HepG2 (cell line): ENCODE data around the gene PEX10. TPM values are rescaled to one million over a fixed set of nuclear protein-coding genes. Genes with fewer than 3 reads are reported as not detected.
A peak's percentile ranks its signal among the peaks of the same experiment; 100 is the strongest.

ENCODE experiments used
- FIP1L1 ChIP-seq: fragments of 200-400 bp; formaldehyde crosslinking; IDR thresholded peaks from 2 replicates; pipeline ENCODE4 v1.6.1; 2018; ENCODE audit warnings: low read depth, mild to moderate bottlenecking, low read length, moderate library complexity, borderline replicate concordance; ENCODE audit not compliant: insufficient read depth
- GABPB1 ChIP-seq: IDR thresholded peaks from 2 replicates; pipeline ENCODE4 v1.6.1; 2016; ENCODE audit warnings: mild to moderate bottlenecking, missing genetic modification reagents, moderate library complexity, missing compliant biosample characterization
- HOXA5 ChIP-seq: sonication (generic); formaldehyde crosslinking; IDR thresholded peaks from 2 replicates; pipeline ENCODE4 v1.4.0; 2020; ENCODE audit warnings: missing genetic modification reagents
- MAFK ChIP-seq, 2 experiments: IDR thresholded peaks in 1 of 2; conservative IDR thresholded peaks in 1 of 2; 2 replicates each; pipeline ENCODE4 v1.6.1; 2011; ENCODE audit warnings: improper control_type of control experiment in 2 of 2, low read length in 2 of 2
- NR1H2 ChIP-seq: sonication (generic); formaldehyde crosslinking; IDR thresholded peaks from 2 replicates; pipeline ENCODE4 v1.8.1; 2022; ENCODE audit warnings: low read depth, missing genetic modification reagents, borderline replicate concordance
- RCOR2 ChIP-seq: IDR thresholded peaks from 2 replicates; pipeline ENCODE4 v1.6.1; 2016; ENCODE audit warnings: missing biosample characterization, missing genetic modification reagents
- SIN3B ChIP-seq: fragments of 150-350 bp; IDR thresholded peaks from 2 replicates; pipeline ENCODE4 v1.6.1; 2014; ENCODE audit warnings: low read length
- SRSF1 ChIP-seq: fragments of 200-400 bp; formaldehyde crosslinking; optimal IDR thresholded peaks from 2 replicates; pipeline ENCODE3; 2017; ENCODE audit warnings: mild to moderate bottlenecking, low read depth, low read length, moderate library complexity
- STAT5B ChIP-seq: sonication (generic); formaldehyde crosslinking; IDR thresholded peaks from 2 replicates; pipeline ENCODE4 v1.4.0; 2020; ENCODE audit warnings: missing genetic modification reagents
- TBX2 ChIP-seq: sonication (generic); formaldehyde crosslinking; IDR thresholded peaks from 2 replicates; pipeline ENCODE4 v1.5.0; 2020; ENCODE audit warnings: missing genetic modification reagents, mild to moderate bottlenecking, borderline replicate concordance
- TCF12 ChIP-seq, 2 experiments: fragments of 450-650 bp in 1 of 2; sonication (generic) in 1 of 2; formaldehyde crosslinking in 1 of 2; IDR thresholded peaks; 2 replicates each; pipeline versions ENCODE4 v1.6.1 to v1.8.0; 2017 to 2022; ENCODE audit warnings: antibody characterized with exemption in 1 of 2, mild to moderate bottlenecking in 1 of 2, missing genetic modification reagents in 1 of 2, moderate library complexity in 1 of 2
- ZBTB7A ChIP-seq: sonication (generic); formaldehyde crosslinking; IDR thresholded peaks from 2 replicates; pipeline ENCODE4 v1.8.0; 2022; ENCODE audit warnings: mild to moderate bottlenecking, missing genetic modification reagents
- ZFP36L2 ChIP-seq: sonication (generic); formaldehyde crosslinking; IDR thresholded peaks from 2 replicates; pipeline ENCODE4 v1.4.0; 2020; ENCODE audit warnings: missing genetic modification reagents
- ZNF430 ChIP-seq: sonication (generic); formaldehyde crosslinking; IDR thresholded peaks from 2 replicates; pipeline ENCODE4 v1.9.0; 2021; ENCODE audit warnings: mild to moderate bottlenecking, missing genetic modification reagents
- polyA plus RNA-seq, 8 experiments: library from polyadenylated mRNA; depleted of rRNA in 3 of 8; stranded (reverse) in 7 of 8; unstranded in 1 of 8; fragments of >200 nt; fragmentation: Illumina TruSeq in 4 of 8; extraction: Trizol in 4 of 8; gene quantifications; 2 replicates each; pipeline versions ENCODE4 v1.2.1 to v1.2.3, GENCODE V29; 2011 to 2016; ENCODE audit warnings: low read depth in 4 of 8, missing spikeins in 1 of 8, mixed read lengths in 1 of 8; ENCODE audit not compliant: insufficient read depth in 1 of 8
- total RNA-seq, 5 experiments: library from RNA; depleted of rRNA; stranded (reverse); fragments of >200 nt; fragmentation: Illumina TruSeq; extraction: Trizol; gene quantifications; 2 replicates each; pipeline ENCODE4 v1.2.3, GENCODE V29; 2016; ENCODE audit warnings: low read depth in 1 of 5
- TF ChIP-seq, protein P1 (sequence below): sonication (generic); formaldehyde crosslinking; IDR thresholded peaks from 2 replicates; pipeline ENCODE4 v1.5.0; 2020; ENCODE audit warnings: mild to moderate bottlenecking, missing genetic modification reagents, borderline replicate concordance
- TF ChIP-seq, protein P2 (sequence below): sonication (generic); formaldehyde crosslinking; IDR thresholded peaks from 2 replicates; pipeline ENCODE4 v1.4.0; 2020; ENCODE audit warnings: mild to moderate bottlenecking, low read depth, missing genetic modification reagents
- TF ChIP-seq, protein P3 (sequence below): sonication (generic); formaldehyde crosslinking; IDR thresholded peaks from 2 replicates; pipeline ENCODE4 v1.5.0; 2020; ENCODE audit warnings: missing genetic modification reagents, mild to moderate bottlenecking, borderline replicate concordance
- TF ChIP-seq, protein P4 (sequence below): sonication (generic); formaldehyde crosslinking; IDR thresholded peaks from 2 replicates; pipeline ENCODE4 v1.4.0; 2020; ENCODE audit warnings: missing genetic modification reagents

PEX10 gene
- total and polyA plus RNA-seq, 2 of the 13 experiments (the other 11 are each of a cell fraction or from before 2014, with no cell fraction given) = 16.1 to 39.6 TPM

DNA sequence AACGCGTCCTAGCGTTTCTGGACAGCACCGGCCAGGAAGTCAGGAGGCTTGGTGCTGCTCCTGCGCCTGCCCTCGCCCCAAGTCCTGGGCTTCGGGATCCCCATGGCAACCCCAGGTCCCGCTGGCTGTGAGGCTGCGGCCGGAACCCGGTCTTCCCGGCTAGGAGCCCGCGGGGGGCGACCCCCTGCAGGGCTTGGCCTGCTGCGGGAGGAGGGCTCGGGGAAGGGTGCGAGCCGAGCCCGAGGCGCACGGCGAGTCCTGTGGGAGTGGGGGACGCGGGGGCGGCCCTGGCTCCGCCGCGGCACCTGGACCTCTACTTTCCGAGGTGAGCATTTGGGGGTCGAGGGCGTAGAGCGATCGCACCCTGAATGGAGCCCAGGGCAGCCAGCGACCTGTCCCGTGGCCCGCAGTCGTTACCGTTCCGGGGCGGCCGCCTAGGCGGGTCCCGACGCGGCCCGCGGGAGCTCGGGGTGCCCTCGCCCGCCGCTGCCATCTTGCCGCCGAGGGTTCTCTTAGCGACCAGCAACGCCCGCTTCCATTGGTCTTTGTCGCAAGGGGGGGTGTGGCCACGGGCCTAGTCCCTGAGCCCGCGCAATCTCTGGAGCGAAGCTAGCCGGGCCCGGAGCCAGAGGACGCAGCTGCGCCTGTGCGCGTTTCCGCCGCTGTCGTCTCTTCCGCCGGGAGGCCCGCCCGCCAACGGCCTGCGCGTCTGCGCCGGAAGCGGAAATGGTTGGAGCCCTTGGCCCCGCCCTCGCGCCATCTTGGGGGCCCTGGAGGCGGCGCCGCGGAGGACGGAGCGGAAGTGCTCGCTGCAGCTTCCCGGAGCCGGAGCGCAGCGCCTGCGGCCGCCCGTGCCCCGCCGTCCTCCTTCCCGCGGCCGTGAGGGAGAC lies 21.1 kb downstream of the PEX10 start, which contains the start of the genes MORN1 and RER1 (continued):
- TF ChIP-seq TBX2 (CRISPR knock-in tag) = 0 out of 2 replicates have a peak, but pooled peaks have one; percentile 12
- TF ChIP-seq, protein P1, sequence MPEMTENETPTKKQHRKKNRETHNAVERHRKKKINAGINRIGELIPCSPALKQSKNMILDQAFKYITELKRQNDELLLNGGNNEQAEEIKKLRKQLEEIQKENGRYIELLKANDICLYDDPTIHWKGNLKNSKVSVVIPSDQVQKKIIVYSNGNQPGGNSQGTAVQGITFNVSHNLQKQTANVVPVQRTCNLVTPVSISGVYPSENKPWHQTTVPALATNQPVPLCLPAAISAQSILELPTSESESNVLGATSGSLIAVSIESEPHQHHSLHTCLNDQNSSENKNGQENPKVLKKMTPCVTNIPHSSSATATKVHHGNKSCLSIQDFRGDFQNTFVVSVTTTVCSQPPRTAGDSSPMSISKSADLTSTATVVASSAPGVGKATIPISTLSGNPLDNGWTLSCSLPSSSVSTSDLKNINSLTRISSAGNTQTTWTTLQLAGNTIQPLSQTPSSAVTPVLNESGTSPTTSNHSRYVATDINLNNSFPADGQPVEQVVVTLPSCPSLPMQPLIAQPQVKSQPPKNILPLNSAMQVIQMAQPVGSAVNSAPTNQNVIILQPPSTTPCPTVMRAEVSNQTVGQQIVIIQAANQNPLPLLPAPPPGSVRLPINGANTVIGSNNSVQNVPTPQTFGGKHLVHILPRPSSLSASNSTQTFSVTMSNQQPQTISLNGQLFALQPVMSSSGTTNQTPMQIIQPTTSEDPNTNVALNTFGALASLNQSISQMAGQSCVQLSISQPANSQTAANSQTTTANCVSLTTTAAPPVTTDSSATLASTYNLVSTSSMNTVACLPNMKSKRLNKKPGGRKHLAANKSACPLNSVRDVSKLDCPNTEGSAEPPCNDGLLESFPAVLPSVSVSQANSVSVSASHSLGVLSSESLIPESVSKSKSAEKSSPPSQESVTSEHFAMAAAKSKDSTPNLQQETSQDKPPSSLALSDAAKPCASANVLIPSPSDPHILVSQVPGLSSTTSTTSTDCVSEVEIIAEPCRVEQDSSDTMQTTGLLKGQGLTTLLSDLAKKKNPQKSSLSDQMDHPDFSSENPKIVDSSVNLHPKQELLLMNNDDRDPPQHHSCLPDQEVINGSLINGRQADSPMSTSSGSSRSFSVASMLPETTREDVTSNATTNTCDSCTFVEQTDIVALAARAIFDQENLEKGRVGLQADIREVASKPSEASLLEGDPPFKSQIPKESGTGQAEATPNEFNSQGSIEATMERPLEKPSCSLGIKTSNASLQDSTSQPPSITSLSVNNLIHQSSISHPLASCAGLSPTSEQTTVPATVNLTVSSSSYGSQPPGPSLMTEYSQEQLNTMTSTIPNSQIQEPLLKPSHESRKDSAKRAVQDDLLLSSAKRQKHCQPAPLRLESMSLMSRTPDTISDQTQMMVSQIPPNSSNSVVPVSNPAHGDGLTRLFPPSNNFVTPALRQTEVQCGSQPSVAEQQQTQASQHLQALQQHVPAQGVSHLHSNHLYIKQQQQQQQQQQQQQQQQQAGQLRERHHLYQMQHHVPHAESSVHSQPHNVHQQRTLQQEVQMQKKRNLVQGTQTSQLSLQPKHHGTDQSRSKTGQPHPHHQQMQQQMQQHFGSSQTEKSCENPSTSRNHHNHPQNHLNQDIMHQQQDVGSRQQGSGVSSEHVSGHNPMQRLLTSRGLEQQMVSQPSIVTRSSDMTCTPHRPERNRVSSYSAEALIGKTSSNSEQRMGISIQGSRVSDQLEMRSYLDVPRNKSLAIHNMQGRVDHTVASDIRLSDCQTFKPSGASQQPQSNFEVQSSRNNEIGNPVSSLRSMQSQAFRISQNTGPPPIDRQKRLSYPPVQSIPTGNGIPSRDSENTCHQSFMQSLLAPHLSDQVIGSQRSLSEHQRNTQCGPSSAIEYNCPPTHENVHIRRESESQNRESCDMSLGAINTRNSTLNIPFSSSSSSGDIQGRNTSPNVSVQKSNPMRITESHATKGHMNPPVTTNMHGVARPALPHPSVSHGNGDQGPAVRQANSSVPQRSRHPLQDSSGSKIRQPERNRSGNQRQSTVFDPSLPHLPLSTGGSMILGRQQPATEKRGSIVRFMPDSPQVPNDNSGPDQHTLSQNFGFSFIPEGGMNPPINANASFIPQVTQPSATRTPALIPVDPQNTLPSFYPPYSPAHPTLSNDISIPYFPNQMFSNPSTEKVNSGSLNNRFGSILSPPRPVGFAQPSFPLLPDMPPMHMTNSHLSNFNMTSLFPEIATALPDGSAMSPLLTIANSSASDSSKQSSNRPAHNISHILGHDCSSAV (CRISPR knock-in tag) = no peak
- TF ChIP-seq ZBTB7A = no peak
- TF ChIP-seq STAT5B (CRISPR knock-in tag) = no peak
- TF ChIP-seq RCOR2 (CRISPR knock-in tag) = no peak
- TF ChIP-seq MAFK (conservative IDR thresholded peaks at IDR 0.05 in 1 of 2, IDR thresholded peaks at IDR 0.05 in 1 of 2; ENCODE audit: low read length in 2 of 2) = no peak
- TF ChIP-seq TCF12 (IDR thresholded peaks at IDR 0.05) = no peak
- peak; percentile 51; the same call in 1 of the 2 replicates for TF ChIP-seq TCF12 (CRISPR knock-in tag; IDR thresholded peaks at IDR 0.05)
- no peak for TF ChIP-seq ZFP36L2 (CRISPR knock-in tag)
- no peak for TF ChIP-seq SRSF1
- TF ChIP-seq HOXA5 (CRISPR knock-in tag) = 0 out of 2 replicates have a peak, but pooled peaks have one; percentile 33
- TF ChIP-seq SIN3B = peak; percentile 73; the same call in 1 of the 2 replicates
- peak; percentile 53; the same call in 1 of the 2 replicates for TF ChIP-seq ZNF430 (CRISPR knock-in tag)
- TF ChIP-seq, protein P2, sequence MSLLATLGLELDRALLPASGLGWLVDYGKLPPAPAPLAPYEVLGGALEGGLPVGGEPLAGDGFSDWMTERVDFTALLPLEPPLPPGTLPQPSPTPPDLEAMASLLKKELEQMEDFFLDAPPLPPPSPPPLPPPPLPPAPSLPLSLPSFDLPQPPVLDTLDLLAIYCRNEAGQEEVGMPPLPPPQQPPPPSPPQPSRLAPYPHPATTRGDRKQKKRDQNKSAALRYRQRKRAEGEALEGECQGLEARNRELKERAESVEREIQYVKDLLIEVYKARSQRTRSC (CRISPR knock-in tag) = no peak
- TF ChIP-seq FIP1L1 = no peak
- TF ChIP-seq, protein P3, sequence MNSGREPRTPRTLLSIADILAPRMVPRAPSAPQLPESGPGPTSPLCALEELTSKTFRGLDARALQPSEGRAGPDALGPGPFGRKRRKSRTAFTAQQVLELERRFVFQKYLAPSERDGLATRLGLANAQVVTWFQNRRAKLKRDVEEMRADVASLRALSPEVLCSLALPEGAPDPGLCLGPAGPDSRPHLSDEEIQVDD (CRISPR knock-in tag) = no peak
- TF ChIP-seq, protein P4, sequence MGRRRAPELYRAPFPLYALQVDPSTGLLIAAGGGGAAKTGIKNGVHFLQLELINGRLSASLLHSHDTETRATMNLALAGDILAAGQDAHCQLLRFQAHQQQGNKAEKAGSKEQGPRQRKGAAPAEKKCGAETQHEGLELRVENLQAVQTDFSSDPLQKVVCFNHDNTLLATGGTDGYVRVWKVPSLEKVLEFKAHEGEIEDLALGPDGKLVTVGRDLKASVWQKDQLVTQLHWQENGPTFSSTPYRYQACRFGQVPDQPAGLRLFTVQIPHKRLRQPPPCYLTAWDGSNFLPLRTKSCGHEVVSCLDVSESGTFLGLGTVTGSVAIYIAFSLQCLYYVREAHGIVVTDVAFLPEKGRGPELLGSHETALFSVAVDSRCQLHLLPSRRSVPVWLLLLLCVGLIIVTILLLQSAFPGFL (CRISPR knock-in tag) = no peak
- peak; percentile 96 for TF ChIP-seq GABPB1 (CRISPR knock-in tag)
- TF ChIP-seq NR1H2 = peak; percentile 15; the same call in 1 of the 2 replicates
